ENCODE measurements around the gene TLE6. TPM values are rescaled to one million over a fixed set of nuclear protein-coding genes. Genes with fewer than 3 reads are reported as not detected.
A peak's percentile ranks its signal among the peaks of the same experiment; 100 is the strongest.

Gene TLE6
- total and polyA plus RNA-seq, 2 of the 13 experiments (the other 11 are each of a cell fraction or from before 2014, with no cell fraction given), result 0.24 to 5.5 TPM

DNA sequence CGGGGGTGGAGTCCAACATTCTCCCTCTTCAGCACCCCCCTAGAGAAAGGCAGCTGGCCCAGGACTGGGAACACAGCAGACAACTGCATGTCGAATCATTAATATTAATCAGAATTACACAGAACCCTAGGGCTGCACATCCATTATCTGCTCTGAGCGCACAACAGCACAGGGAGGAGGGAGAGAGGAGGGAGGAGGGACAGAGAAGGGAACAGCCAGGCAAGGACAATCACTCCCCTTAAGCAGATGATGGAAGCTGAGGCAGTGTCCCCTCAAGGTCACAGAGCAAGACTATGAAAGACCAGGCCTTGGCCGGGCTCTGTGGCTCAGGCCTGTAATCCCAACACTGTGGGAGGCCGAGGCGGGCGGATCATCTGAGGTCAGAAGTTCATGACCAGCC lies 25.7 kb downstream of the TLE6 start:
- no peak overlapping the region for H2AFZ ChIP-seq (ENCODE audit: low read length)
- no peak overlapping the region for H3K9ac ChIP-seq (ENCODE audit: insufficient read depth, low read depth, low read length)
- H3K27me3 ChIP-seq (ENCODE audit: control insufficient read depth in 1 of 2, insufficient read depth in 2 of 2, low read length in 2 of 2), result no peaks in the 10 kb centered on the region; a peak in 1 of 5 replicates
- H3K79me2 ChIP-seq (ENCODE audit: insufficient read depth, low read length), result no peaks in the 10 kb centered on the region
- no peak for FAIRE-seq
- no peaks in the 10 kb centered on the region for H3K36me3 ChIP-seq (replicated peaks in 1 of 2; ENCODE audit: control insufficient read depth in 1 of 2, insufficient read depth in 2 of 2, low read length in 2 of 2)
- no peak for DNase-seq (ENCODE audit: low spot score)
- intact Hi-C loops (cut with micrococcal nuclease; ENCODE audit: unreplicated experiment), result no loop called here
- in situ Hi-C loops (cut with HindIII; ENCODE audit: extremely low pct_ligation_motif_present, low pct_unique_long_range_greater_than_20kb), result no loop called here
- ChIA-PET CTCF (ENCODE audit: low intra/inter-chr PET ratio, low total read pairs) (no interaction called here), POLR2A (no interaction called here)
- no peak overlapping the region for H3K4me3 ChIP-seq (replicated peaks in 1 of 3; ENCODE audit: insufficient read depth in 1 of 3, low read depth in 2 of 3, low read length in 3 of 3)
- WGBS (ENCODE audit: low lambda C conversion rate), result 32% methylated on average over 6 of the region's 7 CpGs
- H4K20me1 ChIP-seq (ENCODE audit: insufficient read depth, low read length), result no peaks in the 10 kb centered on the region
- no TSS peak for BruUV-seq (replicated peaks)
- ATAC-seq, result no peak
- H3K27ac ChIP-seq (ENCODE audit: extremely low read length, insufficient read depth, low read length), result no peak overlapping the region
- peaks cover 5% of the 10 kb centered on the region for H3K4me1 ChIP-seq (ENCODE audit: insufficient read depth, low read length)
- no peaks in the 10 kb centered on the region for H3K9me3 ChIP-seq (ENCODE audit: low read length)
- no peak overlapping the region for H3K4me2 ChIP-seq (ENCODE audit: low read depth, low read length)
- TF ChIP-seq, protein P1, sequence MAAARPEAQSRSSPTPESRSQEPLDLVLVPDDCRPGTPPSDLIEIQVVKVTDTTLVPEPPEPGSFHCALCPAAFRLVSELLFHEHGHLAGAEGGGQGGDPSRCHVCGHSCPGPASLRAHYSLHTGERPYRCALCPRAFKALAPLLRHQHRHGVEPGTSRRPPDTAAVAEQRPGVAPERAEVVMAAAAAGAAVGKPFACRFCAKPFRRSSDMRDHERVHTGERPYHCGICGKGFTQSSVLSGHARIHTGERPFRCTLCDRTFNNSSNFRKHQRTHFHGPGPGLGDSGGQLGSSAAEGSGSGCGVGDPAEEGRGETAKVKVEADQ (CRISPR knock-in tag; IDR thresholded peaks at IDR 0.05; ENCODE audit: borderline replicate concordance), result no peak
- TF ChIP-seq TGIF2 (CRISPR knock-in tag; IDR thresholded peaks at IDR 0.05) (no peak), RXRA (CRISPR knock-in tag; IDR thresholded peaks at IDR 0.05) (0 out of 2 replicates have a peak, but pooled peaks have one; percentile 39), EP300 (IDR thresholded peaks at IDR 0.05; ENCODE audit: low read depth in 2 of 2, low read length in 2 of 2) (peak in 1 of 2 experiments; percentile 31; a peak in 1 of 4 replicates), EP300 (CRISPR knock-in tag; IDR thresholded peaks at IDR 0.05; ENCODE audit: borderline replicate concordance) (no peak), ZNF263 (CRISPR knock-in tag; IDR thresholded peaks at IDR 0.05) (peak; percentile 86), HNRNPUL1 (IDR thresholded peaks at IDR 0.05; ENCODE audit: low read depth, low read length) (no peak)
- TF ChIP-seq, protein P2, sequence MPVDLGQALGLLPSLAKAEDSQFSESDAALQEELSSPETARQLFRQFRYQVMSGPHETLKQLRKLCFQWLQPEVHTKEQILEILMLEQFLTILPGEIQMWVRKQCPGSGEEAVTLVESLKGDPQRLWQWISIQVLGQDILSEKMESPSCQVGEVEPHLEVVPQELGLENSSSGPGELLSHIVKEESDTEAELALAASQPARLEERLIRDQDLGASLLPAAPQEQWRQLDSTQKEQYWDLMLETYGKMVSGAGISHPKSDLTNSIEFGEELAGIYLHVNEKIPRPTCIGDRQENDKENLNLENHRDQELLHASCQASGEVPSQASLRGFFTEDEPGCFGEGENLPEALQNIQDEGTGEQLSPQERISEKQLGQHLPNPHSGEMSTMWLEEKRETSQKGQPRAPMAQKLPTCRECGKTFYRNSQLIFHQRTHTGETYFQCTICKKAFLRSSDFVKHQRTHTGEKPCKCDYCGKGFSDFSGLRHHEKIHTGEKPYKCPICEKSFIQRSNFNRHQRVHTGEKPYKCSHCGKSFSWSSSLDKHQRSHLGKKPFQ (CRISPR knock-in tag; IDR thresholded peaks at IDR 0.05; ENCODE audit: insufficient replicate concordance), result no peak

All from HepG2 (cell line).